ENCODE results near the gene EIF3J. TPM values are rescaled to one million over a fixed set of nuclear protein-coding genes. Genes with fewer than 3 reads are reported as not detected.
A peak's percentile ranks its signal among the peaks of the same experiment; 100 is the strongest.
"Not testable (repeated sequence)": the region's sequence is repeated elsewhere in the genome, so short reads cannot be mapped to it uniquely, and the experiment has no call there.

EIF3J gene
- total RNA-seq, 4 donors from 2014 or later: 45.0 to 155 (median 53.8) TPM

- no peak for TF ChIP-seq CTCF (IDR thresholded peaks at IDR 0.05)
- DNase-seq (ENCODE audit: low spot score) (no peak), ATAC-seq (ENCODE audit: low FRiP score) (no peak)
These were observed 5.6 kb downstream of the EIF3J start for GRCh38 chr15:44542596-44542995.

- not testable (repeated sequence) for ATAC-seq (ENCODE audit: low FRiP score); DNase-seq (ENCODE audit: low spot score)
These were observed 7.8 kb downstream of the EIF3J start for GRCh38 chr15:44544745-44545144.

- peak; percentile 33 for ATAC-seq (ENCODE audit: low FRiP score)
- TF ChIP-seq CTCF (IDR thresholded peaks at IDR 0.05): no peak
These were observed 9.2 kb downstream of the EIF3J start for GRCh38 chr15:44545913-44546802.

GRCh38 chr15:44549152-44549551, 12.2 kb downstream of the EIF3J start:
- not testable (repeated sequence) for DNase-seq (ENCODE audit: low spot score); ATAC-seq (ENCODE audit: low FRiP score)

More at GRCh38 chr15:44545913-44546802, 9.2 kb downstream of the EIF3J start:
- no peak for DNase-seq (ENCODE audit: low spot score)

GRCh38 chr15:44550256-44550655, 13.3 kb downstream of the EIF3J start:
- DNase-seq (ENCODE audit: low spot score) (no peak), ATAC-seq (ENCODE audit: low FRiP score) (no peak)

GRCh38 chr15:44550734-44551133, 13.8 kb downstream of the EIF3J start:
- no peak for ATAC-seq (ENCODE audit: low FRiP score)
- DNase-seq (ENCODE audit: low spot score): no peak
- TF ChIP-seq CTCF (IDR thresholded peaks at IDR 0.05): no peak

More at GRCh38 chr15:44550256-44550655, 13.3 kb downstream of the EIF3J start:
- TF ChIP-seq CTCF (IDR thresholded peaks at IDR 0.05): no peak

GRCh38 chr15:44554934-44555723, 18.2 kb downstream of the EIF3J start:
- no peak for ATAC-seq (ENCODE audit: low FRiP score)
- TF ChIP-seq CTCF (IDR thresholded peaks at IDR 0.05): no peak
- no peak for DNase-seq (ENCODE audit: low spot score)

GRCh38 chr15:44560926-44561325, 24.0 kb downstream of the EIF3J start:
- not testable (repeated sequence) for DNase-seq (ENCODE audit: low spot score); ATAC-seq (ENCODE audit: low FRiP score)
